Measurements from ENCODE around the gene HPSE2.
"Not testable (repeated sequence)": the region's sequence is repeated elsewhere in the genome, so short reads cannot be mapped to it uniquely, and the experiment has no call there.

GRCh38 chr10:98983751-98984150 lies 251.9 kb downstream of the HPSE2 start:
- not testable (repeated sequence) for TF ChIP-seq CTCF (IDR thresholded peaks at IDR 0.05 in 4 of 5, conservative IDR thresholded peaks at IDR 0.05 in 1 of 5); POLR2A (IDR thresholded peaks at IDR 0.05)

Data from gastrocnemius medialis (tissue), 4 donors.